Mucosa of descending colon (tissue), 3 donors: ENCODE measurements around the gene ARHGAP21. TPM values are rescaled to one million over a fixed set of nuclear protein-coding genes. Genes with fewer than 3 reads are reported as not detected.

Experiments used
- ATAC-seq: fragments of 200-7000 bp; cut with Tn5 transposase; one replicate; pipeline ENCODE4 v1.9.1; 2020; ENCODE audit warnings: mild to moderate bottlenecking, moderate library complexity
- DNase-seq, 3 donors: peaks; one replicate each; pipeline ENCODE4 v3.0.0-alpha.2; 2020
- H3K36me3 ChIP-seq: fragments of 200-600 bp; one replicate; pipeline ENCODE4 v1.8.0; 2021; ENCODE audit warnings: low read depth, mild to moderate bottlenecking
- H3K4me1 ChIP-seq: fragments of 200-600 bp; one replicate; pipeline ENCODE4 v1.8.0; 2021; ENCODE audit warnings: low read depth, mild to moderate bottlenecking
- H3K4me3 ChIP-seq: fragments of 200-600 bp; one replicate; pipeline ENCODE4 v1.8.0; 2021; ENCODE audit warnings: mild to moderate bottlenecking
- H3K9me3 ChIP-seq: fragments of 200-600 bp; one replicate; pipeline ENCODE4 v1.8.0; 2021; ENCODE audit warnings: mild to moderate bottlenecking
- intact Hi-C, 2 donors: fragments of 100-400 bp; cut with DNase I in 1 of 2; cut with micrococcal nuclease in 1 of 2; formaldehyde crosslinking; loops; one replicate each; pipeline versions ENCODE4 v1.11.0 to v1.11.1; 2022; cut with DNase I, micrococcal nuclease
- total RNA-seq, 3 donors: library from RNA; stranded (reverse); fragmentation: NEBNext Ultra II Directional in 2 of 3; extraction: Animal tissue kit (Norgen Biotek cat#: 25700) in 2 of 3; gene quantifications; one replicate each; pipeline versions ENCODE4 v1.2.1 to v1.2.4, GENCODE V29; 2021 to 2023
- TF ChIP-seq, protein P1 (sequence below): fragments of 200-600 bp; IDR thresholded peaks from one replicate; pipeline ENCODE4 v1.8.0; 2022; ENCODE audit warnings: antibody characterized with exemption, mild to moderate bottlenecking
- donor health status: DM: no; HTN: no; CAD: no; lungs with moderate emphysema.
- donor health status: DM: no; HTN: no; CAD: no.
- donor health status: DM: no; HTN: yes; CAD: no.

Gene ARHGAP21
- total RNA-seq, 3 donors from 2014 or later: 91.3 to 127 (median 109) TPM

DNA sequence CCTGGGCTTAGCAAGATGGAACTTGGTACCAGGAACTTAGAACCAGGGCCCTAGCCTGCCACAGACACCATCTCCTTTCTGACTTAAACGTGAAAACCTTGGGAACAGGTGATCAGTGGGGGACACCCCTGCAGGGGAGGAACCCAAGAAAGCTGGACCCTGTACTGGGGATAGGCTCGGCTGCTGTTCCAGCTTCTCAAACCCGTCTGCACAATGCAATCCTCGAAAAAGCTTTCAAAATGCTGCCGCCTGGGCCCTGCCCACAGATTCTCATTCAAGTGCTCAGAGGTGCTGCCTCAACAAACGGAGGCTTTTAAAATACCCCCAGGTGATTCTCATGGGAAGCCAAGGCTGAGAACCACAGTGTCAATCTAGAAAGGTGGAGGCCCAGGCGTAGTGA is 169.7 kb downstream of the ARHGAP21 start:
- Histone ChIP-seq H3K36me3 (no peaks in the 10 kb centered on the region), H3K4me3 (no peak overlapping the region), H3K9me3 (no peaks in the 10 kb centered on the region), H3K4me1 (peaks cover 8% of the 10 kb centered on the region)
- ATAC-seq (no peak), DNase-seq (no peak)
- intact Hi-C loops: no loop called here
- TF ChIP-seq, protein P1, sequence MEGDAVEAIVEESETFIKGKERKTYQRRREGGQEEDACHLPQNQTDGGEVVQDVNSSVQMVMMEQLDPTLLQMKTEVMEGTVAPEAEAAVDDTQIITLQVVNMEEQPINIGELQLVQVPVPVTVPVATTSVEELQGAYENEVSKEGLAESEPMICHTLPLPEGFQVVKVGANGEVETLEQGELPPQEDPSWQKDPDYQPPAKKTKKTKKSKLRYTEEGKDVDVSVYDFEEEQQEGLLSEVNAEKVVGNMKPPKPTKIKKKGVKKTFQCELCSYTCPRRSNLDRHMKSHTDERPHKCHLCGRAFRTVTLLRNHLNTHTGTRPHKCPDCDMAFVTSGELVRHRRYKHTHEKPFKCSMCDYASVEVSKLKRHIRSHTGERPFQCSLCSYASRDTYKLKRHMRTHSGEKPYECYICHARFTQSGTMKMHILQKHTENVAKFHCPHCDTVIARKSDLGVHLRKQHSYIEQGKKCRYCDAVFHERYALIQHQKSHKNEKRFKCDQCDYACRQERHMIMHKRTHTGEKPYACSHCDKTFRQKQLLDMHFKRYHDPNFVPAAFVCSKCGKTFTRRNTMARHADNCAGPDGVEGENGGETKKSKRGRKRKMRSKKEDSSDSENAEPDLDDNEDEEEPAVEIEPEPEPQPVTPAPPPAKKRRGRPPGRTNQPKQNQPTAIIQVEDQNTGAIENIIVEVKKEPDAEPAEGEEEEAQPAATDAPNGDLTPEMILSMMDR: no peak

DNA sequence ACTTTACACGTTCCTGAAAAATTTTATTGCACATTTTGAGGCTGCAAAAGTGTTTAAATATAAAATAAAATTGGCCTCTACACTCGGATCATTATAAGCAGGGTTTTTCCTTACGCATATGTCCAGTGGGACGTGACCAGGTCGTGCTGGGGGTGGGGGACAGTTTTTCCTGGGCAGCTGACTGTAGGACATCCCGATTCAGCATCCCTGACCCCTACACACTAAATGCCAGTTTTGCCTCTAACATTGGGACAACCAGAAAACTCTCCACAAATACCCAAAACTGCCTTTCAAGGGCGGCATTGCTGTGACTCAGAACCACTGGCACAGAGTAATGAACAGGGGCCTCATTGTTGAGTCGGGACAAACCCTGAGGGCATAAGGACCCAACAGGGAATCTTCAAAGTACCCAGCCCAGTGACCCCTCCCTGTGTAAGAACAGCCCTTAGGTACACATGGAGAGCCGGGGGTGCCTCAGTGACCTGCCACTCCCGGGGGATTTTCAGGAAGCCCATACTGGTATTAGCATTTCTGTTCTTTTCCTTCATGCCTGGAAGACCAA is 170.6 kb downstream of the ARHGAP21 start:
- Histone ChIP-seq H3K4me3 (no peak overlapping the region), H3K9me3 (no peaks in the 10 kb centered on the region), H3K36me3 (no peaks in the 10 kb centered on the region), H3K4me1 (peaks cover 8% of the 10 kb centered on the region)
- DNase-seq: no peak
- ATAC-seq: no peak
- intact Hi-C loops: no loop called here
- TF ChIP-seq, protein P1: no peak

DNA sequence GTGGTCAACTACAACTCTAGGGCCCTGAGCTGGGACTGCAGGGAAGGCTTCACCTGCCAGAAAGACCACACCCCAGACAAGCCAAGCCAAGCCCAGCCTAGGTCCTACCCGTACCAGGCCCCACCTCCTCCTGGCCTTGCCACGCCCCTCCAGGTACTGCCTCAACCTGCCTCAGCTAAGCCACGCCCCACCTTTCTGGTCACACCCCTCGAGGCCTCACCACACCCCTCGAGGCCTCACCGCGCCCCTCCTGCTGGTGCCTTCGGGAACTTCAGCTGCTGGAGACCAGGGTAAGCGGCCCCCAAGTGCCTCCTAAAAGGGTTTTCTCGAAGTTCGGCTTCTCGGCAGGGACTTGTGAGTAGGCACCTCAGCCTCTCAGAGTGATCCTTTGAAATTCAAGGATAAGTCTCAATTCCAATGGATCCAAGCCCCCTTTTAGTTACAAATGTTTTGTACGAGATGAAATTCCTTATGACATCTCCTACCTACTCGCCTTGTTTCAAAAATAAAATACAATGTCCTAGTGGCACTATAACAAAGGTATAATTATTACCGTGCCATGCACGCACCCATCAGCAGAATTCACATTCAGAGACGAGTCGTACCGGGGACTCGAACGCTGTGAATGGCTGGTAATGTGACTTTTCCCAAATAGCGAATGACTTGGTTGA is 171.2 kb downstream of the ARHGAP21 start:
- DNase-seq: peak; percentile 85 to 93 (median 86)
- Histone ChIP-seq H3K36me3 (no peaks in the 10 kb centered on the region), H3K4me1 (peaks cover 8% of the 10 kb centered on the region), H3K4me3 (no peak overlapping the region), H3K9me3 (no peaks in the 10 kb centered on the region)
- TF ChIP-seq, protein P1: no peak
- peak; percentile 95 for ATAC-seq
- intact Hi-C loops: no loop called here

DNA sequence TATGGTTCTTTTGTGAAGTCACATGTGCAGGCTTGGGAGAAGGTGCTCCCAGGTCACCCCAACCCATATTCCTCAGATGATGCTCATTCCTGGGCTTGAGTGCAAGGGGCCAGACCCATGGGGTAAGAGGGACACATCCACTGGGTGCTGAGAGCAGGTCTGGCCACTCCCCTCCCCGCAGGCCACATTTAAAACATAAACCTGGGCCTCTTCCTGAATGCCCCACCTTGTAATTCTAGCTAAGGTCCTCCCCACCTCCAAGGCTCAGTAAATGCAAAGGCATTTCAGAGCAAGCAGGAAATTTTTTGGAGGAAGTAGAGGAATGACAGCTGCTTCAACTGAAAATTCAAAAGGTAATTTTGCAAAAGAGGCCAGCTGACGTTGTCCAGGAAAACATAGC is 172.5 kb downstream of the ARHGAP21 start:
- TF ChIP-seq, protein P1: no peak
- DNase-seq: peak in 2 of 3 donors; percentile 46 to 50
- intact Hi-C loops: no loop called here
- Histone ChIP-seq H3K36me3 (no peaks in the 10 kb centered on the region), H3K4me3 (no peak overlapping the region), H3K4me1 (peaks cover 8% of the 10 kb centered on the region), H3K9me3 (no peaks in the 10 kb centered on the region)
- peak; percentile 75 for ATAC-seq

- no peak for DNase-seq
- Histone ChIP-seq H3K4me1 (peaks cover 8% of the 10 kb centered on the region), H3K4me3 (no peak overlapping the region), H3K36me3 (no peaks in the 10 kb centered on the region), H3K9me3 (no peaks in the 10 kb centered on the region)
- TF ChIP-seq, protein P1: no peak
- intact Hi-C loops: no loop called here
- ATAC-seq: no peak
Observed at GRCh38 chr10:24550680-24551079, 173.0 kb downstream of the ARHGAP21 start.
